NCI-H82 (cell line): ENCODE measurements around the gene SALL3.

ENCODE experiments used
- DNase-seq: peaks from one replicate; lab custom pipeline; 2025; lab: John Stamatoyannopoulos, UW

Gene SALL3

DNA sequence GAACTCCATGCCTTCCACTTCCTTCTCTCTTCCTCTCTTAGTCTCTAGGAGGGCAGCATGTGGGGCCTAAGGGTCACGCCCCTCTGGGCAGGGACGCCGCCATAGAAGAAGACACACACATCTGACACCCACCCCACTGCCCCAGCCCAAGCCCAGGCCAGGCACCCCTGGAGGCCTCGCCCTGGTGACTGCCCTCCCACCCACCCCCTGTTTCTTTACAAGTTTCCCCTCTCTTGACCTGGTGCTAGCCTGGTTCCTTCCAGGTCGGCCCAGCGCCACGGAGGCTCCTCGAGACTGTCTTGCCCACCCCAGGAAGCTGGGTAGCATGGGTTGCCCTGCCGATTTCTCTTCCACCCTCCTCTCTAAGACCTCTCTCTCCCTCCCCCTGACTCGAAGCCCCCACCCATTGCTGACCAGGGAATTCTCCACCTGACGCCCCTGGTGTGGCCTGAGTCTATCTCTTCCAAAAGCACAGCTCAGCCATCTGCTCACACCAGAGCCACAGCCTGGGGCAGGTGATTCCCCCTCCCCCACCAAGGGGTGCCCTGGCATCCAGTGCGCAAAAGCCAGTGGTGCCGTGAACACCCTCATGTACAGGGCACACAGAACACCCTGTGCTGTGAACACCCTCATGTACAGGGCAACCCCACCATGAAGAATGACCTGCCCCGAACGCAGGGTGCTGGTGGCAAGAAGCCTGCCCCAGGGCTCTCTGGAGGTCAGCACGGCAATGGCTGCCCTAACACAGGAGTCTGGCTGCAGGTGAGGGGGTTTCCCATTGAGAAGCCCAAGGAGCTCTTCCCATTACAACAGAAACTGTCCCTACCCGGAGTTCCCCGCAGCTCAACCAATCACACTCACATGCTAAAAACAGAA lies 13.5 kb upstream of the SALL3 start:
- DNase-seq = no peak

DNA sequence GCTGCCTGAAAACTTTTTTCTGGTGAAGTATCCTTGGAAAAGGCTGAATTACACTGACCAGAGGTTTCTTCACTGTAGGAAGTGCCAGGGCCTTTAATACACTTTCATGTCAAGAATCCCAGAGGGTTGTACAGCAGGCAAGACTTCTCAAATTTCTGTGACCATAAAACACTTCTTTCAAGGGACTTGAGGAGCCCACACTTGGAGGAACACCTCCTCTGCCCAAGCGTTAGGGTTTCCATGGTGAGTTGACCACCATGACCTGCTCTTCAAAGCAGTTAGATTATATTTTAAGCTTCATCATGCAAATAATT lies 12.9 kb upstream of the SALL3 start:
- DNase-seq = no peak

DNA sequence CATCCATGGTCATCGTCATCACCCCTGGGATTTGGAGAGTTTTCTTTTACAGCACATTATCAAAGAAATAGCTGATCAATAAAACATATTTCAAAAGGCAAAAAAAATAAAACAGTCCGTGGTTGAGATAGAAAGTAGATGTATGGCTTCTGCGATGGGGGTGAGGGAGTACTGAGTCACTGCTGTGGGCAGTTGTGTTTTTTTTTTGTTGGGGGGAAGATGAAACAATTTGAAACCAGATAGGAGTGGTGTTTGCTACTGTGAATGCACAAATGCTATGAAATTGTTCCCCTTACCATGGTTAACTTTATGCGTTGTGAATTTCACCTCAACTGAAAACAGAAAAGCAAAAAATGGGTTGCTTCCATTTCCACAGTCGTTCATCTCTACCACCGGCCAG lies 11.9 kb upstream of the SALL3 start:
- DNase-seq = no peak

DNA sequence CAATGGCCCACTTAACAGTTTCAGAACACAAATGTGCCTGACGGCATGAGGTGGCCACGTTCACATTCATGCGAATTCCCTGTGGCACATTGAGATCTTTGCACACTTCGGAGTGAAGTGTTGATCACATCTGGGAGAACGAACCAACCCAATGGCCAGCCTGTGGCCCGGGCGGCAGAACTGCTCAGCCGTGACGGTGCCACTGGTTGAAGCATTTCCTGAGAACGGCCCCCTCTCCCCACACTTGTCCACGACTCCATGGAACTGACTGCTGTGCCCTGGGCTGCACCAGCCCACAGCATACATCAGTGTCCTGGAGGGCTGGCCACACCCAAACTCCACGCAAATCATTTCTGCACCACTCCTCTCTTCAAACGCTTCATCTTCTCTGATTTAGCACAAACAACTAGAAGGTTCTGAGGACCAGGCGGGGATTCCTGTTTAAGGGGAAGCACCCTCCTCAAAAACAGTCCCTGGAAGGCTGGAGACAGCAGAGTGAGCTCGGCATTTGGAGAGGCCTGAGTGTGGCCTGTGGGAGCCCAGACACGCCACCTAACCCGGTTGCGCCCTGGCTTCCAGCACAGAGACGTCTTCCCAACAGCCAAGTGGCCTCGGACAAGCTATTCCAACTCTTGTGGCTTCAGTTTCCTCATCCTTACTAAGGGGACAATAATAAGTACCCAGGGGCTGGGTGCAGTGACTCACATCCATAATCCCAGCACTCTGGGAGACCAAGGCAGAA lies 9.9 kb upstream of the SALL3 start:
- DNase-seq = no peak

DNA sequence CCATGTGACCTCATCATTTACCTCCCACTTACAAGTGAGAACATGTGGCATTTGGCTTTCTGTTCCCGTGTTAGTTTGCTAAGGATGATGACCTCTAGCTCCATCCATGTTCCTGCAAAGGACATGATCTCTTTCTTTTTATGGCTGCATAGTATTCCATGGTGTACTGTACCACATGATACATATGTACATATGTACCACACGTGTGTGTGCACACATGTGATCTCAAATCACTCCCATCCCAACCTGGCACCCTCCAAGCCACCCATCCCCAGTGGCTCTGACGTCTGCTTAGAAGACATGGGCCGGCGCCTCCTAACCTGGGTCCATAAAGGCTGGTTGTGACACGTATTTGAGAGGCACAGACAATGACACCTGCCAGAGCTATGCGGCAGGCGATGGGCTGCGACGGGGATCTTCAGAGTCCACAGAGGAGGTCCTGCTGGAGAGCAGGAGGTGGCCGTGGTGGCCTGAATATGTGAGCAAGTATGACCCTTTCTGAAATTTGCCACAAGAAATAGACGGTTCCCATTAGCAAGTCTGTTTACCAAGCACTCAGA lies 8.8 kb upstream of the SALL3 start:
- DNase-seq = no peak

DNA sequence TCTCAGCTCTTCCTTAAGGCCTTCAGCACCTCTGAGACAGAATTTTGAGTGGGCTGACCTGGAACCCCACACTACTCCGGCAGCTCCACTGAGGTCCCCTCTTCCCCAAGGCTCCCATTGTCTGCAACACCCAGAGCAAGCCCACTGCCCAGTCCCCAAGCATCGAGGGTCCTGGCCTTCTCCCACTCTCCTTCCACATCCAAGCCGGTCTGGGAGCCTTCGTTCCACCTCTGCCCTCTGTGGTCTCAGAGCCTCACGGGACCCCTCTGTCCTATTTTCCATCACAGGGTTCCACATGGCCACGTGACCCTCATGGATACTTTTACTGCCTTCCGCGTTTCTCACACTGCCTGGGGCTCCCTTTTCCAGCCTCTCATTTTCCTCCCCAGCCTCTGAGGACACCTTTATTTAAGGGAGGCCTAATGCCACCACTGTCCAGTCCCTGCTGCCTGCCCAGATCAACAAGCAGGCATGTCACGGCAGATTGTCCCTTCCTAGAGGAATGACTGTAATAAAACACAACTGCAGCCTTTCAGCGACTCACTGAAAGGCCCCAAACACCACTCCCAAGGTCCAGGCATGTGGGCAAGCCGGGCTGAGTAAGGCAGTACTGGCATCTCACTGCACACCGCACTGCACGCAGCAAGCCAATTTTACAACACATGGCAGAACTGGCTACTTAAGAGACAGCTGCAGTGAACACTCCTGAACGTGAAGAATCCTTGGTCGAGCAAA lies 7.9 kb upstream of the SALL3 start:
- DNase-seq = no peak

DNA sequence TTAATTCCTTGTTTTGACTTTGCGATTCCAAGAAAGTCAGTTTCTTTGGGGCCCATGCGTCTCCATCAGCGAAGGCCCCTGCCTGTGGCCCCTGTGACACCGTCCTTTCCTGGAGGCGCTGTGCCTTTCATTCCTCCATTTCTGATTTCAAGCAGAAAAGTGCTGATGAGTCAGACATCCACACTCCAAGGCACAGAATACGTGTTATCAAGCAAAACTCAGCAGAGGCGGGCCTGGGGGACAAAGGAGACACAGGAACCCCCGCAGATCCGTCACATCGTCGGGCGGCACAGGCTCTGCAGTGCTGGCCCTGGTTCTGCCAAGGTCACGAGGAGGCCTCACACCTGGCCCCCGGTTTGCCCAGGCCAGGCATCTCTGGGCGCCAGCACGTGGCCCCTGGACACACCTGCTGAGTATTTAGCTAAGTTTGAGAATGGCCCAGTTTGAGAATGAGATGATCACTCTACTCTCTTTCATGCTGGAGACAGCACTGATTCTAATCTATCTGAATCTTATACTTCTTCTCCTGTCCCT lies 7.2 kb upstream of the SALL3 start:
- DNase-seq = no peak

DNA sequence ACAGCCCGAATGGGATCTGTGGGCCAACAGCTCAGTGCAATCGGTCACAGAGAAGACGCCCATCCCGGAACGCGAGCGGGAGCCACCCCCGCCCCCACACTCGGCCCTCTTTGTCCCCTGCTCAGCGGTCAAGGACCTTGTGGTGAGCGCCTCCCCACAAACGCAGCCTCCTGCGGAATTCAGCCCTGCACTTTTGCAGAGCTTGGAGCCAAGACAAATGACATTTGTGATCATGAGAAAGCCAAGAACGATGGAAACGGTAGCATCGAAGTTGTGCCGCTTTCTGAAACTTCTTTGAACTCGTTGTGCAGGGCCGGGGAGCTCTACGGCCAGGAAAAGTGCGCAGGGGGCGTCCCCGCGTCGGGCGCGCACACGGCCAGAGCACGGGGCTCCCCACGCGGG lies 6.7 kb upstream of the SALL3 start:
- no peak for DNase-seq

DNA sequence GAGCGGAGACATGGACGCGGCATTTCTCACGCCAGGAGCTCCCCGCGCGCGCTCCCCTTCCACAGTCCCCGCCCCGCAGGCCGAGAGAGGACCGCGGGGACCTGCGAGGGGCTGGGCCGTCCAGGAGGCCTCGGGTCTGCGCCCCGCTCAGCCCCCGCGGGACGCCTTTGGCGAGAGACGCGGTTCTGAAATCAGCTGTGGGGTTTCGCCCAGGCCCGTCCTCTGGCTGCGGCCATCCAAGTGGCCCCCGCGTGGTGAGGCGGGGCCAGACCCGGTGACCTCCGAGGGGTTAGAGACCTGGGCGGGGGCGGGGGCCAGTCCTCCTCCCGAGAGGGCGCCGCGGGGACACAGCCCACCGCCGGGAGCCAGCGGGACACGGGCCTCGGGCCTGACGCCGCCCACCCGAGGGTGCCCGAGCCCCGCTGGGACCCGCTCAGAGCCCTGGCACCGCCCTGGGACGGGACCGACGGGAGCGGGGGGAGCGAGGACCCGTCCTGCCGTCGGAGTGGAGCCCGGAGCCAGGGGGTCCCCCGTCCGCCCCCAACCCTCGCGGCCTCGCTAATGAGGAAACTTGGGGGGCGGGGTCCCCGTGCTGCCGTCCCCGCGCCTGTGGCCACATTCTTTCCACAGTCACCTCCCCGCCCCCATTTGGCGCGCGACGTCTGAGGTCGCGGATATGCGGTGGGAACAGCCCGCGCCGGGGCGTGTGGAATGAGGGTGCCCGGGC lies 6.1 kb upstream of the SALL3 start:
- DNase-seq = no peak

DNA sequence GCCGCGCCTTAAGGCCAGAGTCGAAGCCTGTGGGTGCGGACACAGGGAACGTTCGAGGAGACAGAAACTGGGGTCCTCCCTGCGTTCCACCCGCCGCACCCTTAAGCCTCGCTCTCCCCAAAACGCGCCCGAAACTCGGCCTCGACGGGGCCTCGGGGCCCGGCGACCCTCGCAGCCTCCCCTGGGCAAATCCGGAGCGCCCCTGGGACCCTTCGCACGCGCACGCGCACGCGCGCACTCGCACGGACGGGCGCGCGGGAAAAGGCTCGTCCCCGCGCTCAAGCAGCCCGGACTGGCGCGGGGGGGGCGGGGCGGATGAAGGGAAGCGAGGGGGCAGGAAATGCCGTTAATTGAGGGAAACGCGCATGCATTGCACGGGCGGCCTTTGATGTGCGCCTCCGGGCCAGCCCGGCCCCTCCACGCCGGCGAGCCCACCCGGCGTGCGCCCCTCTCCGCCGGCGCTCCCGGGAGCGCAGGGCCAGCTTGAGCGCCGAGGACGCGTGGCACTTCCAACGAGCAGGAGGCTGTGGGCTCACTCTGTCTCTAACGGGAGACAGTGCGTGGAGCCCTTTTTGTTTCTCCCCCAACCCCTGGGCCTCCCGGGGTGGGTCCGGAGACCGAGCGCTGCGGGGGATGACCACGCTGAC lies 5.4 kb upstream of the SALL3 start:
- DNase-seq = no peak

DNA sequence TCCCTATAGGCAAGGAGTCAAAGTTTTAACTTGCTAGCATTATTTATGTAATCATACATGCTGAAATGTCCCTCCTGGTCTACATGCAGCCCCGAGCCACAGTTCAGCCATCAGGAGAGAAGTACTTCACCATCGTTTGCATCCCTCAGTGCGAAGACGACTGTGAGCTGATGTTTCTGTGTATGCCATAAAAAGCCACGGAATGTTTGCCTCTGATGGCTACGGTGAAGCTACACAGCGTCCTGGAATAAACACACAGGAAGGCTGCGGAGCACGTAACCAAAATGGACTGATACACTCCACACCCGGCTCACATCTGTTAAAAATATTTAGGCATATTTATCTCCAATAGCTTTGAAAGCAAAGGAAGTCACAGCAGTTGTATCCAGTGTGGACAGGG lies 4.3 kb upstream of the SALL3 start:
- no peak for DNase-seq

DNA sequence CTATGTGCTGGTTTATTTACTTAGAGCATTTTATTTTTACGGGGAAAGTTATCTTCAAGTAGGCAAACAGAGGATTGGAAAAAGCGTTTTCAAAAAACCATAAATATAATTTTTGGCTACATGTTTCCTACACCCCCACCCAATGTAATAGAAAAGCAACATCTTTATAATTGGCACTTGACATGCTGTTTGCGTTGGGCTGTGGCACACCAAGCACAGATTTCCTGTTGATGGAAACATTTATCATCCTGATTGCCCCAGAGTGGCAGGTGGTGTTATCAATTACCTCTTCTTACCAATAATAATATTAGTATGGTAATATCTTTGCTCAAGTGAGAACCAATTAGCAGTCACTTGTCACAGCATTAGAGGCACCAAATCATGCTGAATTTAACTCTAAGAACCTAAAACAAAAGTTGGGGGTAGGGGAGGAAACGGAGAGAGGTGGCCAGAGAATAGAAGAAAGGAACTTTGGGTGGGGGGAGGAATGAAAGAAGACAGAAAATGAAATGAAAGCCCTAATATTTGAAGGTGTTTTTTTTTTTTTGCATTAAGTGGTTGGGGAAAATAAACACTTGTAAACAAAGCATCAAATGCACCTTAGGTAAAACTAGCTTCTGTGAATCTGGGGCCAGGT lies 3.8 kb upstream of the SALL3 start:
- DNase-seq = no peak

DNA sequence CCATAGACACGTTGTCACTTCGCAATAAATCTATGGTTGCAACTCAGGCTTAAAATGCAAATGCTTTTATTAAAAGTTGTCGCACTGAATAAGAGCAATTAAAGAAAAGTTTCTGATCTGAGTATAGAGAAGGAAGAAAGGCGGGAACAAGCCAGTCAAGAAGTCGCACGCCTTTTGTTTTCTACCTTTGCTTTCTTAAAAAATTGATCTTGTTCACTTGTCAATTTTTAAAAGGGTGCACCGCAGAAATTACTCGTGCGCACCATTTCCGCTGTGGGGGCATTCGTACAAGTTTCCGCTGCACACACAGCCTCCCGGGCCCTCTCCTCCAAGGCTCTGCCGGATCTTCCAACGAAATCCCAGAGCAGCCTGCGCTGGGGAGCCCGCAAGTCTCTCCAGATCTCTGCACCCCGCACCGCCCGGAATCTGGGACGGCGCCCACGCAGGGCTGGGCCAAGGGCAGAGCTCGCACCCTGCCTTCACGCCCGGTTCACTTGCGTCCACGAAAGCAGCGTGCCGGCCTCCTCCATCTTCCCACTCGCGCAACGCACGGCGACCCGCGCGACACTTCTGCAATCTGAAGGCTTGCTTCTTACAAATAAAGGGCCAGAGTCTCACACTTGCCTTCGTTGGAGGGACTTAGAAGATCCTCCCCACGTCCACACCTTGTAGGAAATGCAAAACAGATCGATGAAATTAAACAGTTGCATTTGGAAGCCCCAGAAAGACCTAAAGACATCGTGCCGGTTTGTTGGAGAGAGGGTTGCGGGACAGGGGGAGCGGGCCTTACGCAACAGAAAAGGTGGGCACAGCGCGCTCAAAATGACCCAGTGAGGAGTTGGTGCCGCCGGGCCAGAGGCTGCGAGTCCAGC lies 2.6 kb upstream of the SALL3 start:
- DNase-seq = no peak

DNA sequence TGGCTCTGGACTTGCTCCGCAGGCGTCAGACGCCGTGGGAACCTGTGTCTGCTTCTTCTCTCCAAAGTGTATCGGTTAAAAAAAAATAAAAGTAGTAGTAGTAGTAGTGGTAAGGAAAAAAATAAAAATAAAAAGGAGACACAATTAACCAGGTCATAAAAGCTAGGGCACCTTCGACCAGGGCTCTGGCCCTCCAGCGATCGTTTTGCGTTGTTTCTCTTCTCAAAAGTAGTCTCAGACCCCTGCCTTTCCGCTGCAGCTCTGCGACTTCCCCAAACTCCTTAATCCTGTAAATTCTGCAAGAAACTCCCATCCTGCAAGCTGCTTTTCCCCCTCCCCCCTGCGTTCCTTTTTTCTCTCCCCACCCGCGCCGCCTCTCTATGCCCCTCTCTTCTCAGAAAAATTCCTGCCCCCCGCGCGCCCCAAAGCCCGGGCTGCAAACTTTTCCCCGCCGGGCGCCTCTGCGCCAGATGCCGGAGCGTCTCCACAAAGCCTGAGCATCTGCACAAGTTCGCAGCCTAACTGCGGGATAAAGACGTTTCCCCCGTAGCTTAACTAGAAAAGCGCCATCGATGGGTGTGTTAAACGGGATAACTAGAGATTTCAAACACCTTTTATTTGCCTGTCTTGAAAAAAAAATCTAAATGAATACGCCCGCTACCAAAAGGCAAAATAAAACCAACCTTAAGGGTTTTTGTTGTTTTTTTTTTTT lies 1.8 kb upstream of the SALL3 start:
- no peak for DNase-seq

DNA sequence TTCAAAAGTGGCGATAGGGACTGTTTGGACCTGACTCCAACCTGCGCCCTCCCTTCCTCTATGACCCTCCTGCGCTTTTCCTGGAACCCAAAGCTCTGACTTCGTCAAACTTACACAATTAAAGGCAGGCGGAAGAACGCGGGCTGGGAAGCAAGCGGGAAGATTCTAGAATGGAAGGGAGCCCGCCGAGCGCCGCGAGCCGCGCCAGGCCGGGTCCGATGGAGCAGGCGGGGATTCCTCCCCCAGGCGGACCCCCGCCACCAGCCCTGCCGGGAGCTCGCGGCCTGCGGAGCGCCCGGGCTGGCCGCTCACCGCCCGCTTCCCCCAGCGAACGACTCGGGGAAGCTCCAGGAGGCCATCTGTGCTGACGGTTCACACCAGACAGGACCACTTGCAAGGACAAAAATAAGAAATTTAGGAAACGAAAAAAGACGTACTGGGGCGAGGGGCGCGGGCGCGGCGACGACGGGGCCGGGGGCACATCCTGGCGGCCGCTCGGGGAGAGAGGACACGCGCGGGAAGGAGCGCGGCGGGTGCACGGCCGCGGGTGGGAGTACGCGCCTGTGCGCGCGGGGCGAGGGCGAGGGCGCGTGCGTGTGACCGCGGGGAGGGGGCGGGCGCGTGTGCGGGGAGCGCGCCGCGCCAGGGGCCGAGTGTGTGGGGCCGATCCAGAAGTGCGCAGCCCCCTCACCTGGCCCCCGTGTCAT lies 1.1 kb upstream of the SALL3 start:
- no peak for DNase-seq

DNA sequence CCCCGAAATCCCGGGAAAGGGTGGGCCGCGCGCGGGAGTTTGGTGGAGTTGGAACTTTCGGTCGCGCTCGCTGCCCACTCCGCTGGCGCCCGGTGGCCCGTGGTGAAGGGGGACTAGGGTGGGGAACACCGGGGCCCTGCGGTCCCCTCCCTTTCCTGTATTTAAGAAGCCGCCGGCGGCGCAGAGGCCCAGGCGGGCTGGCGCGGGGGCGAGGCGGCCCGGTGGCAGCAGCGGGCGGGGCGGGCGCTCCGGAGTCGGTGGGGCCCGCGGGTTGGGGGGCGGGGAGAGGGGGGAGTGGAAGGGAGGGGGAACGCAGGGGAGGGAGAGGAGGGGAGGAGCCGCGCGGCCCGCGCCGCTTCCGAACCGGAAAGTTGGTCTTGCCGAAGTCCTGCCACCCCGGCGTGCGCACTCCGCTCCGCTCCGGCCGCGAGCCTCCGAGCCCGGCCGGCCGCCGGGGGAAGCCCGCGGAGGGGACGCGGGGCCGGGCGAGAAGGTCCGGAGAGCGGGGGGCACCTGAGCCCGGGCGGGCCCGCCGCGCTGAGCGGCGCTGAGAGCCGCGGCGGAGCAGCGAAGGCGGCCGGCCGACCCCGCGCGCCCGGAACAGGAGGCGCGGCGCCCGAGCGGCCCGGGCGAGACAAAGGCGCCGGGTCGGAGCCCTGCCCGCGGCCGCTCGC lies 425 bp upstream of the SALL3 start:
- DNase-seq = no peak

DNA sequence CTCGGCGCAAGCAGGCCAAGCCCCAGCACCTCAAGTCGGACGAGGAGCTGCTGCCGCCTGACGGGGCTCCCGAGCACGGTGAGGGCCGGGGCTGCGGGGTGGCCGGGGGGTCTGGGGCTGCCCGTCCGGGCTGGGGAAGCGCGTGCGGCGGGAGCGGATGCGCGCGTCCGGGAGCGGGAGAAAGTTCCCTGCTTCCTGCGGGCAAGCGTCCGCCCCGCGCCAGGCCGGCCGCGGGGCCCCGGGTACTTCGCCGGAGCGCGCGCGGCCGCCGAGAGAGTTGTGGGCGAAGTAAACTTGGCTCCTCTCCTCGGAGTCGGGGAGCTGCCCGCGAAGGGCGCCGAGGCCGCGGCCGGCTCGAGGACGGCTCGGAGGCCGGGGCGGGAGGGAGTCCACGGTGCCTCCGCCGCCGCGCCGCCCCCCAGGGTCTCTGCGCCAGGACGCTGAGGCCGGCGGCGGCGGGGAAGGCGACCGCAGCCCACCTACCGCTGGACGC lies 707 bp downstream of the SALL3 start:
- no peak for DNase-seq
